IPS-18a (cell line): ENCODE measurements around the gene ANKRD34A.
"Not testable (repeated sequence)": the region's sequence is repeated elsewhere in the genome, so short reads cannot be mapped to it uniquely, and the experiment has no call there.

Source experiments
- H3K27ac ChIP-seq: one replicate; pipeline ENCODE4 v1.5.1; 2013; ENCODE audit warnings: low read length
- H3K27me3 ChIP-seq: one replicate; pipeline ENCODE4 v1.6.1; 2013; ENCODE audit warnings: mild to moderate bottlenecking, low read length; ENCODE audit not compliant: control insufficient read depth, insufficient read depth
- H3K36me3 ChIP-seq: one replicate; pipeline ENCODE4 v1.6.1; 2013; ENCODE audit warnings: low read depth, low read length; ENCODE audit not compliant: control insufficient read depth
- H3K4me1 ChIP-seq: one replicate; pipeline ENCODE4 v1.6.1; 2013; ENCODE audit warnings: low read depth, low read length; ENCODE audit not compliant: control insufficient read depth
- H3K4me3 ChIP-seq: one replicate; pipeline ENCODE4 v1.5.1; 2013; ENCODE audit warnings: low read length
- H3K9ac ChIP-seq: one replicate; pipeline ENCODE4 v1.6.1; 2013; ENCODE audit warnings: mild to moderate bottlenecking, low read length, moderate library complexity
- H3K9me3 ChIP-seq: one replicate; pipeline ENCODE4 v1.6.1; 2013; ENCODE audit warnings: low read depth, low read length; ENCODE audit not compliant: control insufficient read depth

ANKRD34A gene

DNA sequence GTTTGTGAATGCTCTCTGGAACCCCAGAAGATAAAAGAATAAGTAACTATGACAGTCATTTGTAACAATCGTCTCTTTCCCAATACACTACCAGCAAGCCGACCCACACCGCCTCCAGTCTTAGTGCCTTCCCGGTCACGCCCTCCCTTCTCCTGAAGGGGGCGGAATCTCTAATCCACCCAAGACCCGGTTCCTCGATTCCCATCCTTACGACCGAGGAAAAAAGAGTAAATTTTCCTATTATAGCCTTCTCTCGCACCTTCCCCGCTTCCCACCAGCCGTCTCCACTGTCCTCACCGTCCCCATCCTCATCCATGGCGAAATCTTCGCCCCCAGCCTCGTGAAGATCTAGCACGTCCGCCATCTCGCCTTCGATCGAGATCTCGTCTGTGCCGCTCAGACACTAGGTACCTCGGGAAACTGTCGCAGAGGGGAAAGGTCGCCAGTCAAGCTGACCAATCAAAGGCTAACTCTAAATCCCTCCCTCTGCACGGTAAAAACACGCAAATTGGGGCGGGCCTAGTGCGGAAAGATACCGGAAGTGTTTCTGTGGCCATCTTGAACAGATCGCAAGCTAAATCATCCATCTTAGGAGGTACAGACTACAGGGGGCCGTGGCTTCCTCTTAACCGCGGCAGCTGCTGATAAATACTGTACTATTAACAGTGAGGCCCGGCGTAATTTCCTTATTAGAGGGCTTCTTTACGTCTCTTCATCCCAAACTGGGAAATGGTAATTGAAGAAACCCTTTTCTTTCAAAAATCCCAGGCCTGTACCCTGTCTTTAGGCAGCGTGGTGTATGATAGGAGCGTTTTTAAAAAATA, 37.1 kb downstream of the ANKRD34A start, which contains the start of gene RBM8A:
RBM8A (minus strand) TSS at position 422 of the 824 bp plus-strand sequence; CDS start at position 364, 58 bp downstream.
- H3K9ac ChIP-seq = peak within 1 kb of the TSS; percentile 99
- no peaks in the 10 kb centered on the region for H3K27me3 ChIP-seq
- H3K9me3 ChIP-seq = no peaks in the 10 kb centered on the region
- peak within 1 kb of the TSS; percentile 99 for H3K27ac ChIP-seq
- no peaks in the 10 kb centered on the region for H3K4me1 ChIP-seq
- peak within 1 kb of the TSS; percentile 94 for H3K4me3 ChIP-seq
- peaks cover 21% of the 10 kb centered on the region for H3K36me3 ChIP-seq

DNA sequence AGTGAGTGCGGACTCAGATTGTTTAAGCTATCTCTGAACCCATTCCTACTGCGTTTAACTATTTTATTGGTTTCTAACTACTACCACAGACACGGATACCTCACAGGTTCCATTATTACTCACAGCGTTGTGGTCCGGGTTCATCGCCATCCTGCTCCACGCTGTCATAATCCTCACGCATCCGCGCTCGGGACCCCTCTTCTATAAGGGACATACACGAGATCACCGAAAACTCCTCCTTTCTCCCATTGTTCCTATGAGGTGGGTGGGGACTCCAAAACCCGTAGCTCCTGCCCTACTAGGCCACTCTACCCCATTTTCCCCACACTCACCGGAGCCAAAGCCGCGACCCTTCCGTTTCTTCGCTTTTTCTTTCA, 37.7 kb downstream of the ANKRD34A start:
- Histone ChIP-seq H3K27ac (peak overlapping the region; percentile 99), H3K4me1 (no peaks in the 10 kb centered on the region)

DNA sequence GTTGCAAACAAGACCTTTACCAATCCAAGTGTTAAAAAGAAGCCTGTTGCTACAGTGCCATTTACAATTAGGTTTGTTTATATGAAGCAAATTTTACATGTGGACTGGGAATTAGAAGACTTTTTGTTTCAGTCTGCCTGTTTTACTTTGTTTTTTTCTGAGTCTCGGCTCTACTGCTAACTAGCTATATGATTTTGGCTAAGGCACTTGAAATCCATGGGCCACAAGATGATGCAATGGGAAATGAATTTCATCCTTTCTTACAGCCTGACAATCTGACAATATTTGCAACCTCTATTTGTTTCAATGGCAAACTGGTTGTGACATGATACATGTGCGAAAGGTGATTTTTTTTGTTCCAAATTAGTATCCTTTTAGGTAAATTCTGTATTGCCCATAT, 42.1 kb downstream of the ANKRD34A start:
- H3K4me1 ChIP-seq = peaks cover 4% of the 10 kb centered on the region
- H3K36me3 ChIP-seq = peaks cover 21% of the 10 kb centered on the region
- H3K9ac ChIP-seq = no peak overlapping the region
- no peaks in the 10 kb centered on the region for H3K9me3 ChIP-seq
- no peak overlapping the region for H3K4me3 ChIP-seq
- H3K27ac ChIP-seq = no peak overlapping the region
- H3K27me3 ChIP-seq = no peaks in the 10 kb centered on the region

More for the DNA sequence above, 37.7 kb downstream of the ANKRD34A start:
- Histone ChIP-seq H3K4me3 (peak overlapping the region; percentile 94), H3K9me3 (no peaks in the 10 kb centered on the region), H3K9ac (peak overlapping the region; percentile 99), H3K36me3 (peaks cover 21% of the 10 kb centered on the region), H3K27me3 (no peaks in the 10 kb centered on the region)

DNA sequence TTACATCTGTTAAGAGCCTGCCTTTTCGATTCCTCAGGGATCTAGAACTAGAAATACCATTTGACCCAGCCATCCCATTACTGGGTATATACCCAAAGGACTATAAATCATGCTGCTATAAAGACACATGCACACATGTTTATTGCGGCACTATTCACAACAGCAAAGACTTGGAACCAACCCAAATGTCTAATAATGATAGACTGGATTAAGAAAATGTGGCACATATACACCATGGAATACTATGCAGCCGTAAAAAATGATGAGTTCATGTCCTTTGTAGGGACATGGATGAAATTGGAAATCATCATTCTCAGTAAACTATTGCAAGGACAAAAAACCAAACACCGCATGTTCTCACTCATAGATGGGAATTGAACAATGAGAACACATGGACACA, 44.1 kb downstream of the ANKRD34A start:
- not testable (repeated sequence) for H3K9ac ChIP-seq, H3K4me1 ChIP-seq, H3K4me3 ChIP-seq, H3K9me3 ChIP-seq, H3K27ac ChIP-seq, H3K27me3 ChIP-seq
- H3K36me3 ChIP-seq = peaks cover 13% of the 10 kb centered on the region

DNA sequence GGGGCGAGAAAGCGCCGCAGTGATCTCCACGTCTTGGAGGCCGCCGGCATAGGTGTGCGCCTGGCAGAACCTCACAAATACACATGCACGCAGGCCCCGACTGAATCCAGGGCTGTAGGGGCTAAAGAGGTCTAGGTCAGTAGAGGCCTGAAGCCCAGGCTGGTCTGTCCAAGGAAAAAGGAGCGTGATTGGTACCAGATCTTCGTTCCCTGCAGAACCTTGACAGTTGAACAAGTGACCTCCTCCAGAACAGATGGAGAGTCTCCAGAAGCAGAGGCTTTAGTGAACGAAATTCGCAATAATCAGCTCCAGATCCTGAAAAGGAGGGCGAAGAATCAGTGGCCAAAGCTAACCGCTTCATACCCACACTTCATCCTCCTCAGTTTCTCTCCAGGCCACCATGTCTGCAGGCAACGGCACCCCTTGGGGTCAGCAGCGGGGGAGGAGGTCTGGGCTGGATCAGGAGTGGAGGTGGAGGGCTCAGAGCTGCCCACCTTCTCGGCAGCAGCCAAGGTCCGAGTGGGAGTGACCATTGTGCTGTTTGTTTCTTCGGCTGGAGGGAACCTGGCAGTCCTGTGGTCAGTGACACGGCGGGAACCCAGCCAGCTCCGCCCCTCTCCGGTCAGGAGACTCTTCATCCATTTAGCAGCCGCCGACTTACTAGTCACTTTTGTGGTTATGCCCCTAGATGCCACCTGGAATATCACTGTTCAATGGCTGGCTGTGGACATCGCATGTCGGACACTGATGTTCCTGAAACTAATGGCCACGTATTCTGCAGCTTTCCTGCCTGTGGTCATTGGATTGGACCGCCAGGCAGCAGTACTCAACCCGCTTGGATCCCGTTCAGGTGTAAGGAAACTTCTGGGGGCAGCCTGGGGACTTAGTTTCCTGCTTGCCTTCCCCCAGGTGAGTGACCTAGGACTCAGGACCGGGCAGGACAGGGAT, 45.1 kb downstream of the ANKRD34A start:
- Histone ChIP-seq H3K4me3 (peak overlapping the region; percentile 81), H3K27me3 (no peaks in the 10 kb centered on the region), H3K4me1 (peaks cover 4% of the 10 kb centered on the region), H3K27ac (no peak overlapping the region), H3K9ac (peak overlapping the region; percentile 39), H3K36me3 (peaks cover 11% of the 10 kb centered on the region), H3K9me3 (no peaks in the 10 kb centered on the region)

DNA sequence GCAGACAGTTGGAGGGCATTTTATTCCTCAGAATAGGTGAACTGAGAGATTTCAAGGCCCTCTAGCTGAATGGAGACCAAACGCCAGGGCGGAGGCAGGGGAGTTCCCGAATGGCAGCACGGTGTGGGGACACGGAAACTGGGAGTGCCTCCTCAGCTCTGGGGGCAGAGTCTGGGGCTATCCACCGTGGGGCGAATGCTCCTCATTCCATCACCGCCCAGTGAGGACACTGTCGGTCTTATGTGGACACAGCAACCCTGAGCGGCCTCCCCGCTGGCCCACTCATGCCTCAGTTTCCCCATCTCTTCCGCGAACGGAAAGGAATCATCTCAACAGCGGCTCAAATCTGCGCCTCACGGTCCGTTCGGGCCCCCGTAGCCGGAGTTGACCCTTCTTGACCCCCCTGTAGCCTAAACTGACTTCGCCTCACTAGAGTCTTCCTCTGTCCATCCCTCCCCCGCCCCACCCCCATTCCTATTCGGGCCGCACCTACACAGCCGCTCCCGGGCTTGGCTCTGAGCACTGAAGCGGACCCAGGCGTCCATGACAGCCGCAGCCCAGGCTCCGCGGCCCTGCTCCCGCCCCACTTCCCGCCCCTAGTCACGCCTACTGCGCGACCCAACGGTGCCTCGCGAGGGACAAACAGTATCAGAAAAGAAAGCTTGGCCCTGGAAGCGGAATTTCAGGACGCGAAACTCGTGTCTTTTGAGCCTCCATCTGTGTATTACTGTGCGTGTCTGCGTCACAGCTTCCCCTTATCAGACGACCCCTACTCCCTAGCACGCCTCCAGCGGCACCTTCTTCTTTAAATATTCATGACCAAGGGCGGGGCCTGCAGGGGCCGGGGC, 46.0 kb downstream of the ANKRD34A start, which contains the start of gene PEX11B:
PEX11B (minus strand) TSS at position 574 of the 848 bp plus-strand sequence; CDS start at position 545, 29 bp downstream.
- Histone ChIP-seq H3K36me3 (peaks cover 4% of the 10 kb centered on the region), H3K4me3 (peak within 1 kb of the TSS; percentile 81), H3K27me3 (no peaks in the 10 kb centered on the region), H3K27ac (peak within 1 kb of the TSS; percentile 45), H3K4me1 (peaks cover 4% of the 10 kb centered on the region), H3K9me3 (no peaks in the 10 kb centered on the region), H3K9ac (peak within 1 kb of the TSS; percentile 39)

DNA sequence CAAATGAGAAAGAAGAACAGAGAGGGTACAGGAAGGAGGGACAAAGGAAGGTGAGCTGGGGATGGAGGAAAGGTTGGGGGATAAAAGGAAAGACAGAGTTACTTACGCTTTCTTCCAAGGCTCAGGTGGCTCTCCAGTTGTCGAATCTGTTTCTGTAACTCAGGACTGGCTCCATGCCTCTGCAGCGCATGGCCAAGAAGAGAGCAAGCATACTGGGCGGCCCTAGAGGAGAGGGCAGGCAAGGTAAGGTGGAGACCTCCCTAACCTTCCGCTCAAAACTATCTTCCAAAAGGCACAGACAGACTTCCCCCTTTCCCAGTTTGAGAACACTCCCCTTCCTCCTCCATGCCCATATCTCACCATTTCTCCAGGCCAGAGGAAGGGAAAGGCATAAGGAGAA, 46.8 kb downstream of the ANKRD34A start:
- Histone ChIP-seq H3K4me3 (peak overlapping the region; percentile 81), H3K27me3 (no peaks in the 10 kb centered on the region), H3K27ac (no peak overlapping the region), H3K9ac (no peak overlapping the region), H3K4me1 (peaks cover 4% of the 10 kb centered on the region), H3K36me3 (no peaks in the 10 kb centered on the region), H3K9me3 (no peaks in the 10 kb centered on the region)

DNA sequence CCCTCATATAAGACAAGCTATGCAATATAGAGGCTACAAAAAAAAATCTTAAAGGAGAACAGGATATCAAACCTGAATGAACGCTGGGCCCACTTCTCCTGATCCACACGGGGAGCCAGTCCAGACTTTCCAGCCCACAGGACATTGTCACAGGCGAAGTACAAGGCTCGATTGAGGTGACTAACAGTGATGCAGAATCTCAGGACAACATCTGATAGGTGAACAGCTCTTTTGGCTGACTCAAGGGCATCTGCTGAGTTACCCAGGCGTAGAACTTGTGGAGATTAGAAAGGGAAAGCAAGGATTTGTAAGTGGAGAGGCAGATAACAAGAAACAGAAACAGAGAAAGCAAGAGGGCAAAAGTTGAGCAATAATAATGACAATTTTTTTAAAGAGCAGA, 47.6 kb downstream of the ANKRD34A start:
- Histone ChIP-seq H3K4me3 (no peak overlapping the region), H3K9me3 (no peaks in the 10 kb centered on the region), H3K27me3 (no peaks in the 10 kb centered on the region), H3K36me3 (no peaks in the 10 kb centered on the region), H3K9ac (no peak overlapping the region), H3K27ac (no peak overlapping the region), H3K4me1 (peaks cover 4% of the 10 kb centered on the region)

DNA sequence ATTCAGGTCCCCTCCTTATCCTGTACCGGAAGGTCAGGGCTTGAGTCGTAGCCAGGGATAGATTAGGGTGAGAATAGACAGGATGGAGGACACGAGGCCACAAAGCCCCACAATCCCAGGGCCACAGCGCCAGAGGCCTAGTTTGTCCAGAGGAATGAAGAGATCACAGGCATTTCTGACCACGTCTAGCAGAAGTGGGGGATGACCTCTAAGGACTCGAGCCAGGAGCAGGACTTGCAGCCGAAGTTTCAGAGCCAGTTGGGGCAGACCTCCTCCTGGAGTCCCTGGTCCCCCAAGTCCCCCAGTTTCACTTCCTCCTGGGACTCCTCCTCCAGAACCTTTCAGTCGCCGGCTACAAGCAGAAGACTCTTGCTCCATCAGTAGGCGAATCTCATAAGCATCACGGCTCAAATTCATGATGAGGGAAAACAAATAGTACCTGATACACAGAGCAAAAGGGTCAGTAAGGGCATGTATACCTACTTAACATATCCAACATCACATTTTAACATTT, 52.2 kb downstream of the ANKRD34A start:
- Histone ChIP-seq H3K27ac (no peak overlapping the region), H3K4me3 (no peak overlapping the region)

More for the DNA sequence above, 52.2 kb downstream of the ANKRD34A start:
- H3K9me3 ChIP-seq = no peaks in the 10 kb centered on the region
- H3K4me1 ChIP-seq = peaks cover 7% of the 10 kb centered on the region
- no peak overlapping the region for H3K9ac ChIP-seq
- no peaks in the 10 kb centered on the region for H3K36me3 ChIP-seq
- H3K27me3 ChIP-seq = no peaks in the 10 kb centered on the region
